ENCODE data around the gene TECTA. TPM values are rescaled to one million over a fixed set of nuclear protein-coding genes. Genes with fewer than 3 reads are reported as not detected.

The TECTA gene, protein sequence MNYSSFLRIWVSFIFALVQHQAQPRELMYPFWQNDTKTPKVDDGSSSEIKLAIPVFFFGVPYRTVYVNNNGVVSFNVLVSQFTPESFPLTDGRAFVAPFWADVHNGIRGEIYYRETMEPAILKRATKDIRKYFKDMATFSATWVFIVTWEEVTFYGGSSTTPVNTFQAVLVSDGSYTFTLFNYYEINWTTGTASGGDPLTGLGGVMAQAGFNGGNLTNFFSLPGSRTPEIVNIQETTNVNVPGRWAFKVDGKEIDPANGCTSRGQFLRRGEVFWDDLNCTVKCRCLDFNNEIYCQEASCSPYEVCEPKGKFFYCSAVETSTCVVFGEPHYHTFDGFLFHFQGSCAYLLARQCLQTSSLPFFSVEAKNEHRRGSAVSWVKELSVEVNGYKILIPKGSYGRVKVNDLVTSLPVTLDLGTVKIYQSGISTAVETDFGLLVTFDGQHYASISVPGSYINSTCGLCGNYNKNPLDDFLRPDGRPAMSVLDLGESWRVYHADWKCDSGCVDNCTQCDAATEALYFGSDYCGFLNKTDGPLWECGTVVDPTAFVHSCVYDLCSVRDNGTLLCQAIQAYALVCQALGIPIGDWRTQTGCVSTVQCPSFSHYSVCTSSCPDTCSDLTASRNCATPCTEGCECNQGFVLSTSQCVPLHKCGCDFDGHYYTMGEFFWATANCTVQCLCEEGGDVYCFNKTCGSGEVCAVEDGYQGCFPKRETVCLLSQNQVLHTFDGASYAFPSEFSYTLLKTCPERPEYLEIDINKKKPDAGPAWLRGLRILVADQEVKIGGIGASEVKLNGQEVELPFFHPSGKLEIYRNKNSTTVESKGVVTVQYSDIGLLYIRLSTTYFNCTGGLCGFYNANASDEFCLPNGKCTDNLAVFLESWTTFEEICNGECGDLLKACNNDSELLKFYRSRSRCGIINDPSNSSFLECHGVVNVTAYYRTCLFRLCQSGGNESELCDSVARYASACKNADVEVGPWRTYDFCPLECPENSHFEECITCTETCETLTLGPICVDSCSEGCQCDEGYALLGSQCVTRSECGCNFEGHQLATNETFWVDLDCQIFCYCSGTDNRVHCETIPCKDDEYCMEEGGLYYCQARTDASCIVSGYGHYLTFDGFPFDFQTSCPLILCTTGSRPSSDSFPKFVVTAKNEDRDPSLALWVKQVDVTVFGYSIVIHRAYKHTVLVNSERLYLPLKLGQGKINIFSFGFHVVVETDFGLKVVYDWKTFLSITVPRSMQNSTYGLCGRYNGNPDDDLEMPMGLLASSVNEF (N-terminal part only)
- under 1 TPM; 0.09 to 0.22 TPM for polyA plus RNA-seq

DNA sequence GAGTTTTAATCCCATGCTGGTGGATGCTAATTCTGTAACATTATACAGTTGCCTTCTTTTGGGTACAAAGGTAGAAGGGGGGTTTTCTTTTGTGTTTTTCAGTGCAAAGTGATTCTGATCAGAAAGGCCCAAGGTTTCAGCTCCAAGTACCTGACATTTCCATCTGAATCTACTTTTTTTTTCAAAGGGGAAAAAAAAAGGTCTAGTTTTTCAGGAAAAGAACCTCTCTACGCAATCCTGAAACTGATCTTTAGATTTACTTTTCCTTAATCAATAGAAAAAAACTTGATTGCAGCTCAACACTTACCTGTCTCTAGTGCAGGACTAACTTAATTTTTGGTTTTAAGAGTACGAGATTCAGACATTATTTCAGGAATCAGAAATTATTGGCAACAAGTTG lies at the start of gene TECTA:
TECTA (plus strand) TSS at position 301 of the 400 bp plus-strand sequence. CDS start 1,423 bp downstream, outside the sequence.
- no peak within 1 kb of the TSS for H3K4me3 ChIP-seq (ENCODE audit: low read depth in 1 of 2, low read length in 2 of 2)
- H3K27me3 ChIP-seq (ENCODE audit: control insufficient read depth in 1 of 2, insufficient read depth in 2 of 2, low read length in 2 of 2), result no peaks in the 10 kb centered on the region
- WGBS, 2 donors, result 96% methylated on average over 2 of the region's 2 CpGs
- H3K36me3 ChIP-seq (ENCODE audit: control insufficient read depth in 2 of 2, insufficient read depth in 2 of 2, low read length in 1 of 2), result no peaks in the 10 kb centered on the region
- peaks cover 0 to 2% of the 10 kb centered on the region in 2 donors for H3K4me1 ChIP-seq (ENCODE audit: control insufficient read depth in 2 of 2, insufficient read depth in 2 of 2, low read length in 1 of 2)
- H3K27ac ChIP-seq (ENCODE audit: low read depth in 2 of 2, low read length in 1 of 2), result no peak within 1 kb of the TSS
- H3K9me3 ChIP-seq (ENCODE audit: control insufficient read depth in 2 of 2, insufficient read depth in 1 of 2, low read depth in 1 of 2, low read length in 1 of 2), result no peaks in the 10 kb centered on the region

GRCh38 chr11:121053244-121053643 lies 47.8 kb upstream of the TECTA start:
- no peaks in the 10 kb centered on the region for H3K27me3 ChIP-seq (ENCODE audit: control insufficient read depth in 1 of 2, insufficient read depth in 2 of 2, low read length in 2 of 2)
- H3K4me1 ChIP-seq (ENCODE audit: control insufficient read depth in 2 of 2, insufficient read depth in 2 of 2, low read length in 1 of 2), result no peaks in the 10 kb centered on the region
- no peak overlapping the region for H3K27ac ChIP-seq (ENCODE audit: low read depth in 2 of 2, low read length in 1 of 2)
- WGBS, 2 donors, result 95 to 96% methylated on average over 4 of the region's 4 CpGs
- H3K36me3 ChIP-seq (ENCODE audit: control insufficient read depth in 2 of 2, insufficient read depth in 2 of 2, low read length in 1 of 2), result peaks cover 3% of the 10 kb centered on the region in 2 donors
- no peak overlapping the region for H3K4me3 ChIP-seq (ENCODE audit: low read depth in 1 of 2, low read length in 2 of 2)
- H3K9me3 ChIP-seq (ENCODE audit: control insufficient read depth in 2 of 2, insufficient read depth in 1 of 2, low read depth in 1 of 2, low read length in 1 of 2), result no peaks in the 10 kb centered on the region

DNA sequence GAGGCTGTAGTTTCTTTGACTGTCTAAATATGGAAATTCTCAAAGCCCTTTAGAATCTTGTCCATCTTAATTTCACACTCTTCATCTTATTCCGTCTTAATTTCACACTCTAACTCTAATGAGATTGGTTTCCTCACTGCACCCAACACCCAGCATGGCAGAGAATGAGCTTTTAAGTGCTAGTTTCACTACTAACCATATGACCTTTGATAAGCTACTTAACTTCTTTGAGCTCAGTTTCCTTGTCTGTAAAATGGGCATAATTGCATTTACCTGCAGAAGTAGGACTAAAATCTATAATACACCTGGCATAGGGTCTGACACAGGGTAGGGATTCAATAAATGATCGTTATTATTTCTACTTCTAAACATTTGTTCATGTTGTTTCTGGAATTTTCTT lies 46.8 kb upstream of the TECTA start:
- H3K4me1 ChIP-seq (ENCODE audit: control insufficient read depth in 2 of 2, insufficient read depth in 2 of 2, low read length in 1 of 2), result no peaks in the 10 kb centered on the region
- H3K27me3 ChIP-seq (ENCODE audit: control insufficient read depth in 1 of 2, insufficient read depth in 2 of 2, low read length in 2 of 2), result no peaks in the 10 kb centered on the region
- H3K9me3 ChIP-seq (ENCODE audit: control insufficient read depth in 2 of 2, insufficient read depth in 1 of 2, low read depth in 1 of 2, low read length in 1 of 2), result no peaks in the 10 kb centered on the region
- 89 to 92% methylated on average over 2 of the region's 2 CpGs for WGBS, 2 donors
- no peak overlapping the region for H3K27ac ChIP-seq (ENCODE audit: low read depth in 2 of 2, low read length in 1 of 2)
- H3K36me3 ChIP-seq (ENCODE audit: control insufficient read depth in 2 of 2, insufficient read depth in 2 of 2, low read length in 1 of 2), result peaks cover 3% of the 10 kb centered on the region in 2 donors
- H3K4me3 ChIP-seq (ENCODE audit: low read depth in 1 of 2, low read length in 2 of 2), result no peak overlapping the region

DNA sequence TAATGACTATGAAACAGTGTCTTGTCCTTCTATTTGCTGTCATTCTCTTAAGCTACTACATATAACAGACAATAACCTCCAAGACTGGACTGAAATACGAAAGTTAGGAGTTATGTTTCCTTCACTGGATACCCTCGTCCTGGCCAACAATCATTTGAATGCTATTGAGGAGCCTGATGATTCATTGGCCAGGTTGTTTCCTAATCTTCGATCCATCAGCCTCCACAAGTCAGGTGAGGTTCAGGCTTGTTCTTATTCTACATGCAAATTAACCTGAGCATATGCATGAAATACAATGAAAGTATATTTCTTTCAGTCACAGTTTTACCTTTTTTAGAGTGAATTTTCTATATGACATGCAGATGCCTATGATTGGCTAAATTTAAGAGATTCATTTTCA lies 46.0 kb upstream of the TECTA start:
- WGBS, 2 donors, result 67 to 68% methylated on average over 3 of the region's 3 CpGs
- Histone ChIP-seq H3K27me3 (ENCODE audit: control insufficient read depth in 1 of 2, insufficient read depth in 2 of 2, low read length in 2 of 2) (no peaks in the 10 kb centered on the region), H3K36me3 (ENCODE audit: control insufficient read depth in 2 of 2, insufficient read depth in 2 of 2, low read length in 1 of 2) (peaks cover 3% of the 10 kb centered on the region in 2 donors)

DNA sequence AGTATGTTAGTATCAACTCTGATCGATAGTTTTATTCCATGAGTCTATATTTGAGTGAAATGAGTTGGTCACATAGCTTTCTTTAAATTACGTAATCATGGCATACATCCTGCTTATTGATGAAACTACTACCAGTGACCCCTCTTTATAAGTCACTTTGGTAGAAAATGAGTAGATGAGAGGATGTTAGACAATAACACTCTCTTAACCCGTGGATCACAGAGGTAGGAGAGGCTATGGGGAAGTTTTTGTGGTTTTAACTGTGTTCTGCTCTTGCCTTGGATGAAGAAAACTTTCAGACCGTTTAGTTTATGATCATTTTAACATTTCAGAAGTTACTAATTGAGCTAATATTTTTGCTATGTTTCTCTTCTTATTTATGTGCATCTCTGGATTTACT lies 43.1 kb upstream of the TECTA start:
- H3K4me3 ChIP-seq (ENCODE audit: low read depth in 1 of 2, low read length in 2 of 2), result no peak overlapping the region

More for the DNA sequence above, 46.0 kb upstream of the TECTA start:
- Histone ChIP-seq H3K27ac (ENCODE audit: low read depth in 2 of 2, low read length in 1 of 2) (no peak overlapping the region), H3K4me1 (ENCODE audit: control insufficient read depth in 2 of 2, insufficient read depth in 2 of 2, low read length in 1 of 2) (no peaks in the 10 kb centered on the region), H3K4me3 (ENCODE audit: low read depth in 1 of 2, low read length in 2 of 2) (no peak overlapping the region), H3K9me3 (ENCODE audit: control insufficient read depth in 2 of 2, insufficient read depth in 1 of 2, low read depth in 1 of 2, low read length in 1 of 2) (no peaks in the 10 kb centered on the region)

GRCh38 chr11:121058941-121059340 lies 42.1 kb upstream of the TECTA start:
- WGBS, 2 donors, result 82 to 84% methylated on average over 3 of the region's 3 CpGs
- Histone ChIP-seq H3K9me3 (ENCODE audit: control insufficient read depth in 2 of 2, insufficient read depth in 1 of 2, low read depth in 1 of 2, low read length in 1 of 2) (no peaks in the 10 kb centered on the region), H3K36me3 (ENCODE audit: control insufficient read depth in 2 of 2, insufficient read depth in 2 of 2, low read length in 1 of 2) (no peaks in the 10 kb centered on the region), H3K4me3 (ENCODE audit: low read depth in 1 of 2, low read length in 2 of 2) (no peak overlapping the region), H3K4me1 (ENCODE audit: control insufficient read depth in 2 of 2, insufficient read depth in 2 of 2, low read length in 1 of 2) (no peaks in the 10 kb centered on the region), H3K27ac (ENCODE audit: low read depth in 2 of 2, low read length in 1 of 2) (no peak overlapping the region), H3K27me3 (ENCODE audit: control insufficient read depth in 1 of 2, insufficient read depth in 2 of 2, low read length in 2 of 2) (no peaks in the 10 kb centered on the region)

More for the DNA sequence above, 43.1 kb upstream of the TECTA start:
- Histone ChIP-seq H3K36me3 (ENCODE audit: control insufficient read depth in 2 of 2, insufficient read depth in 2 of 2, low read length in 1 of 2) (peaks cover 3% of the 10 kb centered on the region in 2 donors), H3K27me3 (ENCODE audit: control insufficient read depth in 1 of 2, insufficient read depth in 2 of 2, low read length in 2 of 2) (no peaks in the 10 kb centered on the region), H3K4me1 (ENCODE audit: control insufficient read depth in 2 of 2, insufficient read depth in 2 of 2, low read length in 1 of 2) (no peaks in the 10 kb centered on the region), H3K27ac (ENCODE audit: low read depth in 2 of 2, low read length in 1 of 2) (no peak overlapping the region), H3K9me3 (ENCODE audit: control insufficient read depth in 2 of 2, insufficient read depth in 1 of 2, low read depth in 1 of 2, low read length in 1 of 2) (no peaks in the 10 kb centered on the region)
- 79 to 80% methylated on average over 4 of the region's 4 CpGs for WGBS, 2 donors

DNA sequence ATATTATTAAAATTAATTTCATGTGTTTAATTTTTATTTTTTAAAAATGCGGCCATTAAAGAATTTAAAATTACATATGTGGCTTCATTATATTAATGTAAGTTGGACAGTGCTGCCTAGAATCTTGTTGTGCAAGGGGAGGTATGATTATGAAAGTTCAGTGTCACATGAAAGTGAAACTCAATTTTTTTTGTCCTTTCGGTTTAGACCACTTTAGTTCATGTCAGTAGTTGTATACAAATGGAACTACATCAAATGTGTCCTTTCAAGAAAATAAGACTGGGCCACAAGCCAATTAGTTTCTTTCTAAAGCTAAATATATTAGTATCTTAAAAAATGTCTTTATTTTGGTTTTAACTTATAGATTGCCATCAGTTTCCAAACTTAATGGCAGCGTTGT lies 41.4 kb upstream of the TECTA start:
- H3K27ac ChIP-seq (ENCODE audit: low read depth in 2 of 2, low read length in 1 of 2), result no peak overlapping the region
- no peaks in the 10 kb centered on the region for H3K4me1 ChIP-seq (ENCODE audit: control insufficient read depth in 2 of 2, insufficient read depth in 2 of 2, low read length in 1 of 2)
- H3K36me3 ChIP-seq (ENCODE audit: control insufficient read depth in 2 of 2, insufficient read depth in 2 of 2, low read length in 1 of 2), result no peaks in the 10 kb centered on the region
- no peak overlapping the region for H3K4me3 ChIP-seq (ENCODE audit: low read depth in 1 of 2, low read length in 2 of 2)
- H3K27me3 ChIP-seq (ENCODE audit: control insufficient read depth in 1 of 2, insufficient read depth in 2 of 2, low read length in 2 of 2), result no peaks in the 10 kb centered on the region
- WGBS, 2 donors, result 85 to 88% methylated on average over 3 of the region's 3 CpGs
- H3K9me3 ChIP-seq (ENCODE audit: control insufficient read depth in 2 of 2, insufficient read depth in 1 of 2, low read depth in 1 of 2, low read length in 1 of 2), result no peaks in the 10 kb centered on the region

- Histone ChIP-seq H3K9me3 (ENCODE audit: control insufficient read depth in 2 of 2, insufficient read depth in 1 of 2, low read depth in 1 of 2, low read length in 1 of 2) (no peaks in the 10 kb centered on the region), H3K36me3 (ENCODE audit: control insufficient read depth in 2 of 2, insufficient read depth in 2 of 2, low read length in 1 of 2) (peaks cover 0 to under 1% of the 10 kb centered on the region in 2 donors), H3K4me1 (ENCODE audit: control insufficient read depth in 2 of 2, insufficient read depth in 2 of 2, low read length in 1 of 2) (no peaks in the 10 kb centered on the region), H3K27me3 (ENCODE audit: control insufficient read depth in 1 of 2, insufficient read depth in 2 of 2, low read length in 2 of 2) (no peaks in the 10 kb centered on the region), H3K27ac (ENCODE audit: low read depth in 2 of 2, low read length in 1 of 2) (no peak overlapping the region), H3K4me3 (ENCODE audit: low read depth in 1 of 2, low read length in 2 of 2) (no peak overlapping the region)
- WGBS, 2 donors, result 88 to 91% methylated on average over 2 of the region's 2 CpGs
Measured at GRCh38 chr11:121063728-121064127, 37.3 kb upstream of the TECTA start.

DNA sequence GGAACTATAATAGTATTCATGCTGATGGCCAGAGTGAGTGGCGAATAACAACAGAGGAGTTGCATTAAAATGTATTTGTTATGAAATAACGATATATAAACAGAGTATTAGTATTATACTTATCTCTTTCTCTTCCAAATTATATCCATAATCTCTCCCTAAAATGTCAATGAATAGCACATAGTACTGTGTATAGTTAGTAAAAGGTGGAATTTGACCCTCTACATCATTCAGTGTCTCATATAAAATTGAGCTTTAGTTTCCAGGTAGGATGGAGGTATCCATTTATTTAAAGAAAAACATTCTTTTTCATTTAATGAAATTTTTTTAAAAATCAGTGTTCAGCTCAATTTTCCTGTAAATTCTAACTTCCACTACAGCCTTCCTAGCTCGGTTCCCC lies 34.4 kb upstream of the TECTA start:
- no peak overlapping the region for H3K27ac ChIP-seq (ENCODE audit: low read depth in 2 of 2, low read length in 1 of 2)
- no peaks in the 10 kb centered on the region for H3K4me1 ChIP-seq (ENCODE audit: control insufficient read depth in 2 of 2, insufficient read depth in 2 of 2, low read length in 1 of 2)
- 89 to 96% methylated on average over 3 of the region's 3 CpGs for WGBS, 2 donors
- H3K27me3 ChIP-seq (ENCODE audit: control insufficient read depth in 1 of 2, insufficient read depth in 2 of 2, low read length in 2 of 2), result no peaks in the 10 kb centered on the region
- no peak overlapping the region for H3K4me3 ChIP-seq (ENCODE audit: low read depth in 1 of 2, low read length in 2 of 2)
- no peaks in the 10 kb centered on the region for H3K9me3 ChIP-seq (ENCODE audit: control insufficient read depth in 2 of 2, insufficient read depth in 1 of 2, low read depth in 1 of 2, low read length in 1 of 2)
- peaks cover 0 to 5% of the 10 kb centered on the region in 2 donors for H3K36me3 ChIP-seq (ENCODE audit: control insufficient read depth in 2 of 2, insufficient read depth in 2 of 2, low read length in 1 of 2)

Data from esophagus (tissue), 2 donors.